Stimulated activated CD4-positive, alpha-beta T cell treated with anti-CD3 and anti-CD28 coated beads, Interleukin-12 subunit alpha, Interleukin-12 subunit beta, amount 100 ng/mL, for 24 hours (primary cell): Measurements from ENCODE around the gene CYP2F1.
"Not testable (repeated sequence)": the region's sequence is repeated elsewhere in the genome, so short reads cannot be mapped to it uniquely, and the experiment has no call there.

ENCODE experiments used
- DNase-seq, 2 experiments: peaks; one replicate each; pipeline ENCODE4 v3.0.0-alpha.2; 2020; ENCODE audit warnings: low read depth in 2 of 2

Gene CYP2F1, protein sequence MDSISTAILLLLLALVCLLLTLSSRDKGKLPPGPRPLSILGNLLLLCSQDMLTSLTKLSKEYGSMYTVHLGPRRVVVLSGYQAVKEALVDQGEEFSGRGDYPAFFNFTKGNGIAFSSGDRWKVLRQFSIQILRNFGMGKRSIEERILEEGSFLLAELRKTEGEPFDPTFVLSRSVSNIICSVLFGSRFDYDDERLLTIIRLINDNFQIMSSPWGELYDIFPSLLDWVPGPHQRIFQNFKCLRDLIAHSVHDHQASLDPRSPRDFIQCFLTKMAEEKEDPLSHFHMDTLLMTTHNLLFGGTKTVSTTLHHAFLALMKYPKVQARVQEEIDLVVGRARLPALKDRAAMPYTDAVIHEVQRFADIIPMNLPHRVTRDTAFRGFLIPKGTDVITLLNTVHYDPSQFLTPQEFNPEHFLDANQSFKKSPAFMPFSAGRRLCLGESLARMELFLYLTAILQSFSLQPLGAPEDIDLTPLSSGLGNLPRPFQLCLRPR

DNA sequence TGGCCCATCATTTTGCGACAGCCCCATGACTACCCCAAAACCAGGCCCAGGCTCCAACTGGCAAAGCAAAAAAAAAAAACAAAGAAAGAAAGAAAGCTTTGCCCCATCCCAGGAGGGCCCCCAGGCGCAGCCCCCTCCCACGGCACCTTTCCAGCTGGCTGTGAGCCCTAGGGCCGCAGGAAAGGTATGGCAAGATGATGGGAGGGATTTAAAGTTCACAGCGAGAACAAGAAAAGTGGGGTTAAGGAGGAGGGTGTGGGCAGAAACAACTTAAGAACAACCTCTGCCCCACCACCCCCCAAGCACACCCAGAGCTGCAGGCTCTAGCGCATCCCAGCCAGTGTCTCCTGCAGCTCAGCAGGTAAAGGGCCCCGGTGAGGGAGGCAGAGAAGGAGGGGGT lies at the start of gene CYP2F1:
Gene CYP2F1 (plus strand): TSS at position 301 of the 400 bp plus-strand sequence. CDS start 1,757 bp downstream, outside the sequence.
- no peak for DNase-seq

DNA sequence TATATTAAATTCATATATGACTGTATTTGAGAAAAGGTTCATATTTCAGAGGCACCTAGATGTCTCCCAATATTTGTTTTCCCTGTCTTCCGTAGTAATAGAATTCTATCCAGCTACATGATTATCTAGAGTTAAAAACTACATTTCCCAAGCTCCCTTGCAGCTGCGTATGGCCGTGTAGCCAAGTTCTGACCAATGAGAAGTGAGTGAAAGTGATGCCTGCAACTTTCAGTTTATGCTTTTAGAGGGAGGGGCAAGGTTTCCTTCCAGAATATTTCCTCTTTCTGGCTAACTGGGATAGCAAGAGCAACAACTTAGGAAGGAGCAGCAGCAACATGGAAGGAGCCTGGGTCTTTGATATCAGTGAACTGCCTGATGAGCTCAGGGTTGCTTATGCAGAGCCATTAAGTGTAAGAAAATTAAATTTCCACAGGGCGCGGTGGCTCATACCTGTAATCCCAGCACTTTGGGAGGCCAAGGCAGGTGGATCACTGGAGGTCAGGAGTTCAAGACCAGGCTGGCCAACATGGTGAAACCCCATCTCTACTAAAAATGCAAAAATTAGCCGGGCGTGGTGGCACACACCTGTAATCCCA lies 49.2 kb upstream of the CYP2F1 start:
- DNase-seq: no peak

DNA sequence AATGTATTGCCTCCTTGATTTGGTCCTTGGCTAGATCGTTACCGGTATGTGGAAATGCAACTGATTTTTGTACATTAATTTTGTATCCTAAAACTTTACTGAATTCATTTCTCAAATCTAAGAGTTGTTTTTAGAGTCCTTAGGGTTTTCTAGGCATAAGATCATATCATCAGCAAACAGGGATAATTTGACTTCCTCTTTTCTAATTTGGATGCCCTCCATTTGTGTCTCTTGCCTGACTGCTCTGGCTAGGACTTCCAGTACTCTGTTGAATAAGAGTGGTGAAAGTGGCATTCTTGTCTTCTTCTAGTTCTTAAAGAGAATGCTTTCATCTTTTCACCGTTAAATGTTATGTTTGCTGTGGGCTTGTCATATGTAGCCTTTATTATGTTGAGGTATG lies 37.9 kb upstream of the CYP2F1 start:
- DNase-seq: no peak

DNA sequence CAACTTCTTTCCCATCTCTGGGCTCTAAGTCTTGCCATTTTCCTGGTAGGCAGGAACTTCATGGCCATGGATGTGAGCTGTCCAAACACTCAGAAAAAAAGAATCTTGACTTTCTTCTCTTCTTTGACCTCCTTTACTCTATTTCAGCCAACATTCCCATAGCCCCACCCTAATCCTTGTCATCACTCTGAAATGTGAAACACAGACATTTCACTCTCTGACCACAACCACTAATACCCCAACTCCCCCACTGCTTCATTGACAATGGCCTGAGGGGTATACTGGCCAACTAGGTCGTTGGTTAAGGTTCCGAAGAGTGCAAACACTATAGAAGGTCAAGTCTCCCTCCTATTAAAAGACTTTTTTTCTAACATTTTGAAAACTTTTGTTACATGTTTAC lies 30.7 kb upstream of the CYP2F1 start:
- no peak for DNase-seq

DNA sequence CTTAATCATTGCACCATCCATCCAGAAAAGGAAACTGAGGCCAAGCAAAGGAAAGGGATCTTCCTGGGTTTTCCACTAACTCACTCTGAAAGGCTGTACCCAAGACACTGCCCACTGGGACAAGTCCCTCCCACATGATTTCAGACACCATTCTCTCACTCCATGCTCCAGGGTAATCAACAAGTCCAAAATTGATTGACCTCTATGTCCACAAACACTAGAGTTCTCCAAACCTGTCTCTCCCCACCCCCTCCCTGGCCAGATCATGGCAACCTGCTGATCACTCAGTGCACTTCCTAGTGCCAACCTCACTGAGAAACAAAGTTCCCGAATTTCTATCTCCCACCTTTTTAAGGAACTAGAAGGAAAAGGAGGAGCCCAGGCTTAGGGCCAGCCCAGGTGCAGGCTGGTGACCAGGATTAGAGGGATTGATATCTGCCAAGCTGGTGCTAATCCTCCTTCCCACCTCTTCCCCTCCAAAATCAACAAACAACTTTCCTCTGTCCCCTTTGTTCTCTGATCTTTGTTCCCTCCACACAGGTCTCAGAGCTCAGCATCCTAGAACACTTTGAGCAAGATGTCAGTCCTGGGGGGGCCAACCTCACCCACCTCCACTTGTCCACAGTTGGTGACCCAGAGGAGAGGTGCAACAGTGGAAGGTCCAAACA lies 28.4 kb upstream of the CYP2F1 start:
- DNase-seq: no peak

DNA sequence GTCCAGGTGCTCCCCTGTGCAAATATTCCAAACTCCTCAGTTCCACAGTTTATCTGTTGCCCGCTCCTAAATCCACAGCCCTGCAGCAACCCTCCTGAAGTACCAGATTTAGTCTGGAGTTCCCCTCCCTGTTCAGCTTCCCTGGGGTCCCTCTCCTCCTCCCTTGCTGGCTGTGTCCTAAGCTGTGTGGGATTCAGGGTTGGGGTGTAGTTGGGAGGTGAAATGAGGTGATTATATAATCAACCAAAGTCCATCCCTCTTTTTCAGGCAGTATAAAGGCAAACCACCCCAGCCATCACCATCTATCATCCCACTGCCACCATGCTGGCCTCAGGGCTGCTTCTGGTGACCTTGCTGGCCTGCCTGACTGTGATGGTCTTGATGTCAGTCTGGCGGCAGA lies 26.1 kb upstream of the CYP2F1 start, which contains the start of gene CYP2A13:
Gene CYP2A13 (plus strand): TSS at position 301 of the 400 bp plus-strand sequence. CDS start 21 bp downstream, at position 322.
- DNase-seq: no peak

DNA sequence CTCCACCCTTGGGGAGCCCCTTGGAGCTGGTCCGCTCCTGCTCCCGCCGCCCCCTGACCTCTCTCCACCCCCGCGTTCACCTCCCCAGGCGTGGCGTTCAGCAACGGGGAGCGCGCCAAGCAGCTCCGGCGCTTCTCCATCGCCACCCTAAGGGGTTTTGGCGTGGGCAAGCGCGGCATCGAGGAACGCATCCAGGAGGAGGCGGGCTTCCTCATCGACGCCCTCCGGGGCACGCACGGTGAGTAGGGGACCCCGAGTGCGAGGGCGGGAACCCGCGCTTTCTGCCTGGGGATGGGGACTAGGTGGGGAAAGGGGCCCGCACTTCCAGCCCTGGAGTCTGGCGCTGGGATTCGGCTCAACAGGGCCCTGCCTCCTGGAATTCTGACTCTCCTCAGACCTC lies 24.3 kb upstream of the CYP2F1 start:
- DNase-seq: no peak

DNA sequence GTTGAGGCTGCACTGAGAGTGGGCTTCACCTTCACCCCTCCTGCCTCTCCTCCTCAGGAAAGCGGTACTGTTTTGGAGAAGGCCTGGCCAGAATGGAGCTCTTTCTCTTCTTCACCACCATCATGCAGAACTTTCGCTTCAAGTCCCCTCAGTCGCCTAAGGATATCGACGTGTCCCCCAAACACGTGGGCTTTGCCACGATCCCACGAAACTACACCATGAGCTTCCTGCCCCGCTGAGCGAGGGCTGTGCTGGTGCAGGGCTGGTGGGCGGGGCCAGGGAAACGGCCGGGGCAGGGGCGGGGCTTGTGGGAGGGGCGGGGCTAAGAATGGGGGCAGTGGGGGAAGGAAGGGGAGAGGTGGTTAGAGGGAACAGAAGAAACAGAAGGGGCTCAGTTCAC lies 18.5 kb upstream of the CYP2F1 start:
- no peak for DNase-seq

DNA sequence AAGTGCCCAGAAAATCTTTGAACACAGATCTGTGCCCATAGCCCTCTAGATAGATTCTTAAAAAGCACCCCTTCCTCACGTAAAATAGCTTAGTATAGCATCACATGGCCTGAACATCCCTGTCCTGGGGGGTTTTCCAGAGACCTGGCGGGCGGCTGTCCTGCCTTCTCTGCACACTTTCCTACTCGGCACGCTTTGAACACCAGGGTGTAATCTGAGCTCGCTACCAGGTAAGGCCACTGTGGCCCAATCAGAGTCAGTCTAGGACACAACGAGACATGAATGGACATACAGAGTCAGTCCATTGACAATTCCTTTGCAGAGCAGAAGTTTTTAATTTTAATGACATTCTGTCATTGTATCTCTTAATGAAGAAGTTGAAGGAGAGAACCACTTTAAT lies 17.9 kb upstream of the CYP2F1 start:
- DNase-seq: no peak

DNA sequence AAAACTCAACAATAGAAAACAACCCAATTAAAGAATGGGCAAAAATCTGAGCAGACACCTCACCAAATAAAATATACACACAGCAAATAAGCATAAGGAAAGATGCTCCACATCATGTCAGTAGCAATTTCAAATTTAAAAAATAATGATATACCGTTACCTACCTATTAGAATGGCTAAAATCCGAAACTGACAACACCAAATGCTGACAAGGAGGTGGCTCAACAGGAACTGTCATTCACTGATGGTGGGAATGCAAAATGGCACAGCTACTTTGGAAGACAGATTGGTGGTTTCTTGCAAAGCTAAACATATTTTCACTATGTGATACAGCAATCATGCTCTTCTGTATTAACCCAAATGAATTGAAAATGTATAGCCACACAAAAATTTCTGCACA lies 16.9 kb upstream of the CYP2F1 start:
- no peak for DNase-seq

DNA sequence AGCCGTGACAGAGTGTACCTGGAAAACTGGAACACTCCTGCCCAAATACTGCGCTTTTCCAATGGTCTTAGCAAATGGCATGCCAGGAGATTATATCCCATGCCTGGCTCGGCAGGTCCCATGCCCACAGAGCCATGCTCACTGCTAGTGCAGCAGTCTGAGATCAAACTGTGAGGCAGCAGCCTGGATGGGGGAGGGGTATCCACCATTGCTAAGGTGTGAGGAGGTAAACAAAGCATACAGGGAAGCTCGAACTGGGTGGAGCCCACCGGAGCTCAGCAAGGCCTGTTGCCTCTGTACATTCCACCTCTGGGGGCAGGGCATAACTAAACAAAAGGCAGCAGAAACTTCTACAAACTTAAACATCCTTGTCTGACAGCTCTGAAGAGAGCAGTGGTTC lies 15.5 kb upstream of the CYP2F1 start:
- DNase-seq: no peak

DNA sequence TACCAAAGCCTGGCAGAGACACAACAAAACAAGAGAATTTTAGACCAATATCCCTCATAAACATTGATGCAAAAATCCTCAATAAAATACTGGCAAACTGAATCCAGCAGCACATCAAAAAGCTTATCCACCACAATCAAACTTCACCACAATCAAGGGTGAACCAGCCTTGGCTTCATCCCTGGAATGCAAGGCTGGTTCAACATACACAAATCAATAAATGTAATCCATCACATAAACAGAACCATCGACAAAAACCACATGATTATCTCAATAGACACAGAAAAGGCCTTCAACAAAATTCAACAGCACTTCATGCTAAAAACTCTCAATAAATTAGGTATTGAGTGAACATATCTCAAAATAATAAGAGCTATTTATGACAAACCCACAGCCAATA lies 12.0 kb upstream of the CYP2F1 start:
- DNase-seq: not testable (repeated sequence)

DNA sequence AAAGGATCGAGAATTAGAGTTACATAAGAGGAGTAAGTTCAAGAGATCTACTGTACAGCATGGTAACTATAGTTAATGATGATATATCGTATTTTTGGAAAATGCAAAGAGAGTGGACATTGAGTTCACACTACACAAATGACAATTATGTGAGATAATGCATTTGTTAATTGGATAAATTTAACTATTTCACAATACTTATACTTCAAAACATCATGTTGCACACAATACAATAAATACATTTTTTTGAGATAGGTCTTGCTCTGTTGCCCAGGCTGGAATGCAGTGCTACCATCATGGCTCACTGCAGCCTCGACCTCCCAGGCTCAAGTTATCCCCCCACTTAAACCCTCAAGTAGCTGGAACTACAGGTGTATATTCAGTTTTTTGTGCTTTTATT lies 8.1 kb upstream of the CYP2F1 start:
- DNase-seq: no peak

DNA sequence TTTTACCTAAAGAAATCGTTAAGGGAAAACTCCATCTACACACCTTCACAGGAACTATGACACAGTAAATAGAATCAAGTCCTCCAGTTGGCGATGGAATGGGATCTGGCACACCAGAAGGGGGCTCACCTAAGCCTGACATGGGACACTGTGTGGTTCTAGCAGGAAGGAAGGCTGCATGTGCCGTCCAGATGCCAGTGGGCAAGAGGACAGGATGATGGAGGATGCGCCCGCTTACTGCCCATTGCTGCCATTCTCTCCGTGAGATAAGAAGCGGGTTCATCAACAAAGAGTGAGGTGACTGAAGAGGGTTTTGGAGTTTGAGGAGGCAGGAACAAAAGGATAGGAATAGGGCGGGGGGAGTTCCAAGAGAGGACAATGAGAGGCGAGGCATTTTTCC lies 2.9 kb upstream of the CYP2F1 start:
- no peak for DNase-seq

DNA sequence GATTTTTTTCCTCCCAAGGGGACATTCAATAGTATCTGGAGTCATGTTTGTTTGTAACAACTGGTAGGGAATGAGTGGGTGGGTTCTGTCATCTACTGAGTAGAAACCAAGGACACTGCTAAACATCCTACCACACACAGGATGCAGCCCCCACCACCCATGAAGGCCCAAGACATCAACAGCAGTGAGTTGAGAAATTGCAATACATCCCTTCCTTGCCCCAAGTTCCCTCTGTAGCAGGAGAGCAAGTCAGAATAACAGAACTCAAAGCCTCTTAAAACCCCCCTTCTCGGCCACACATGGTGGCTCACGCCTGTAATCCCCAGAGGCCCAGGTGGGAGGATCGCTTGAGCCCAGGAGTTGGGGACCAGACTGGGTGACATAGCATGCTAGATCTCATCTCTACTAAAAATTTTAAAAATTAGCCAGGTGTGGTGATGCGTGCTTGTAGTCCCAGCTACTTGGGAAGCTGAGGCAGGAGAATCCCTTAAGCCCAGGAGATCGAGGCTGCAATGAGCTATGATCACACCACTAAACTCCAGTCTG lies 2.4 kb upstream of the CYP2F1 start:
- no peak for DNase-seq

DNA sequence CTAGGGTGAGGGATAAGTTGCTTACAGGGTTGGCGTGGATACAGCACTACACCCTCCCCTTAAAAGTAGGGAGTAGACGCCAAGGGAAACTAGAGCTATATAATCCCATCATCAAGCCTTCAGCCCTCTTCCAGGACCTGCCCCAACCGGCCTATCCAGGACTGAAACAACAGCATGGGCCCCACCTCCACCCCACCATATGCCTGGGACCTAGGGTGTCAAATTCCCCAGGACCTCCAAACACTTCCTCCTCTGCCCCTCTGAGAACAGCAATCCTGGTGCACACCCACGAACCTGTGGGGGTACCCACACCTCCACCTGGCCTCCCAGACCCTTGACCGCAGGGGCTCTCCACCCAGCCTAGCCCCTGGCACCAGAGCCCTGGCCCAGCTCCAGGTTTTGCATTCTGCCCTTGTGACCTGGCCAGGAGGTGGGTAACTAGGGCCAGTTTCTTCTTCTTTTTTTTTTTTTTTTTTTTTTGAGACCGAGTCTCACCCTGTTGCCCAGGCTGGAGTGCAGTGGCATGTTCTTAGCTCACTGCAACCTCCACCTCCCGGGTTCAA lies 1.4 kb upstream of the CYP2F1 start:
- DNase-seq: no peak

DNA sequence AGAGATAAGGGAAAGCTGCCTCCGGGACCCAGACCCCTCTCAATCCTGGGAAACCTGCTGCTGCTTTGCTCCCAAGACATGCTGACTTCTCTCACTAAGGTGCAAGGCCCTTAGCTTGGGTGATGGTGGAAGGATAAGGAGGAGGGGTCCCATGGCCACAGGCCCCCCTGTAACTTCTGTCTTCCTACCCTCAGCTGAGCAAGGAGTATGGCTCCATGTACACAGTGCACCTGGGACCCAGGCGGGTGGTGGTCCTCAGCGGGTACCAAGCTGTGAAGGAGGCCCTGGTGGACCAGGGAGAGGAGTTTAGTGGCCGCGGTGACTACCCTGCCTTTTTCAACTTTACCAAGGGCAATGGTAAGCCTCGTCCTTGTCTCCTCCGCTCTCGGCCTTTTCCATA lies 2.0 kb downstream of the CYP2F1 start:
- no peak for DNase-seq

DNA sequence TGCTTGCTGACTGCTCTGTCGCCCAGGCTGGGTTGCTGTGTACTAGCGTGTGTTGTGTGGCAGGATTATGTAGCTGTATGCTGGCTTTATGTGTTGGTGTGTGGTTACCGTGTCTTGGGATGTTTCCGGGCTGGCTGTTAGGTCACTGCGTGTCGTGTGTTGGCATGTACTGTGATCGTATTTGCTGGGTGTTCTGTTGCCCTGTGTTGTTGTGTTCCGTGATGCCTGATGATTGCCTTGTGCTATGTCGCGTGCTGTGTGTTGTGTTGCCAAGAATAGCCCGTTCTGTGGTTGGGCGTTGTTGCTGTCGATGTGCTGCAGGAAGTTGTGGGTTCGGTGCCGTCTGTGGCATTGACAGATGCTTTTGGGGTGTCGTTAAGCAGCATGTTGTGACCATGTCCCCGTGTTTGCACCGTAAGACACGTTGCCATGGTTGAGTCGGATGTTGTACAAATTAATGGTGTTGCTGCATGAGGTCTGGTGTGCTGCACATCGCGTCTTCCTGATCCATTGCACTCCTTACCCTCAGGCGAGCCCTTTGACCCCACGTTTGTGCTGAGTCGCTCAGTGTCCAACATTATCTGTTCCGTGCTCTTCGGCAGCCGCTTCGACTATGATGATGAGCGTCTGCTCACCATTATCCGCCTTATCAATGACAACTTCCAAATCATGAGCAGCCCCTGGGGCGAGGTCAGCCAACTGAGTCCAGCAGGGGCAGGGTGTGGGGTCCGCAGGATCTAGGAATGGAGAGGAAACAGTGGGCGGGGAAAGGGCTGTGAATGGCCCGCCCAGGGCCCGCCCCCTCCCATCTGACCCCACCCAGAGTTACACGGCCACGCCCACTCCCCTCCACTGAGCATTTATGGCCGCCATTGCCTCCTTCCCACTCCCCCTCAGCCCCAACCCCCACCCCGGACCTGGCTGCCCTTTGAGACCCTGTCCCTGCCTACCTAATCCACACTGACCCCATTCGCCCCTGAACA lies 7.0 kb downstream of the CYP2F1 start:
- DNase-seq: peak; percentile 2 to 26

DNA sequence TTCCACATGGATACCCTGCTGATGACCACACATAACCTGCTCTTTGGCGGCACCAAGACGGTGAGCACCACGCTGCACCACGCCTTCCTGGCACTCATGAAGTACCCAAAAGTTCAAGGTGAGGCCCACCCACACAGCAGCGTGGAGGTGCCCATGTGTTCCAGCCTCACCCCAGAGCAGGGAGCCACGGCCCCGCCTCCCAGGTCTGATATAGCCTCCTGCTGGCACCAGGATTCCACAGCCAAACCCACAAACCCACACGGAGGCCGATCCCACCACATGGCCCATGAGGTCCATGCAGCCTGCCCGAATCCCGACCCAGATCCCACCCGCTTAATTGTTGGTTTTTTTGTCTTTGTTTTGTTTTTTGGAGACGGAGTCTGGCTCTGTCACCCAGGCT lies 8.6 kb downstream of the CYP2F1 start:
- DNase-seq: not testable (repeated sequence)

DNA sequence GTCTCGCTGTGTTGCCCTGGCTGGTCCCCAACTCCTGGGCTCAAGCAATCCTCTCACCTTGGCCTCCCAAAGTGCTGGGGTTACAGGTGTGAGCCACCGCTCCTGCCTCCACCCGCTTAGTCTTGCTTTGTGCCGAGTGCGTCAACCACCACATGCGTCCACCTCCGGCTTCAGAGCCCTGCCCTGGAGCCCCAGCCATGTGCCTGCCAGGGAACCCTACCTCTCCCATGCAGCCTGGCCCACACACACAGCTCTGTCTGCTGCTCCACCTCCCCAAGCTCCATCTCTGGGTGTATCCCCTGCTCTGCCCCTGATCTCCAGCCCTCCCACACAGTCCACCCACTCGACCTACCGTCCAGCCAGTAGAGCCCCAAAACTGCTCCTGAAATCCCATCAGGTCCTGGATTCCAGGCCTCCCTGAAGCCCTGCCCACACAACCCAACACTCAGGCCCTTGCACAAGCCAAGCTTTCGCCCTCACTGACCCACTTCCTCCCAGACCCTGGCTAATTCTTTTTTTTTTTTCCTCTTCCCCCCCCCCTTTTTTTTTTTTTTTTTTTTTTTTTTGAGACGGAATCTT lies 9.6 kb downstream of the CYP2F1 start:
- no peak for DNase-seq
